NCI-H2196 (cell line): ENCODE measurements around the gene SMARCA2.

Experiments
- DNase-seq: peaks from one replicate; lab custom pipeline; 2025; ENCODE audit not compliant: unreplicated experiment; lab: John Stamatoyannopoulos, UW

Gene SMARCA2

GRCh38 chr9:2014696-2015580, at the start of gene SMARCA2:
TSS of gene SMARCA2 (plus strand) at chr9:2015347. CDS start at chr9:2029023, 13,676 bp downstream.
- DNase-seq: peak; percentile 99

DNA sequence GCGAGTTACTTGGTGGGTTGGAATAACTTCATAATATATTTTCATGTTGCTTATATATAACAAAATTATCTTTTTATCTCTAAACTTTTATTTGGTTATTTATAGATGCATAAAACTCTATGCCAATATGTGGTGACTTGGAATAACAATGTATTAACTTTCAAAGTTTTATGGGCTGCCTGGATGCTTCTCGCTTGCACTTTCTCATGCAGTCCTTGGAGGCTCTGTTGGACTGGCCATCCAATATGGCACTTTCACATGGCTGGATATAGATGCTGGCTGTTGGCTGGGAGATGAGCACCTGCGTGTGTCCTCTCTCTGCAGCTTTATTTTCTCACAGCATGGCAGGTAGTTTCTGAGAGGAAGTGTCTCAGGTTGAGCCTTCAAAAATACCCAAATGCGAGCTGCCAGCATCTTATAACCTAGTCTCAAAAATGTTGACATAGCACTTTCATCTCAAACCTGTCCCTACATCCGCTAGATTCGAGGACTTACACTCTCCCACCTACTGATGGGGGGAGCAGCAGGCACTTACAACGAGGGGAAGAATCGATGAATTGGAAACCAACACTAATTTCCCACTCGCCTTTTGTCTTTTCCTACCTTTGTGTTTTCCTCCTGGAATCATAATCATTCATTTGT, 48.3 kb upstream of the SMARCA2 start:
- no peak for DNase-seq

- no peak for DNase-seq
These were observed 46.0 kb upstream of the SMARCA2 start for GRCh38 chr9:1969160-1969559.

DNA sequence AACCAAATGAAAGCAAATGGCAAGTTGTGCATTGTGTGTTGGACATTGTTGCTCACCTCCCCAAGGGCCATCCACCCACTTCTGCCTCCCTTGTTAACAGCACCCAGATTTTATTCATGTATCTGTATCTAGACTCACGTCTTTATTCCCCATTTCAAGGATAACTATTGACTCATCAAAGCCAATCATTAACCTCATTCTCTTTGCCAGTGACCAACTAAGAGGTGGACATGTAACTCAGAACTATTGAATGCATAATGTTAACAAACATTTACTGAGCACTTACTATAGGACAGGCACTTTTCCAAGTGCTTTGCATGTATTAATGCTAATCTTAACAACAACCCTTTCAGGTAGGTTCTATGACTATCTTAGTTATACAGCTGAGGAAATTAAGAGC, 45.2 kb upstream of the SMARCA2 start:
- DNase-seq: no peak

DNA sequence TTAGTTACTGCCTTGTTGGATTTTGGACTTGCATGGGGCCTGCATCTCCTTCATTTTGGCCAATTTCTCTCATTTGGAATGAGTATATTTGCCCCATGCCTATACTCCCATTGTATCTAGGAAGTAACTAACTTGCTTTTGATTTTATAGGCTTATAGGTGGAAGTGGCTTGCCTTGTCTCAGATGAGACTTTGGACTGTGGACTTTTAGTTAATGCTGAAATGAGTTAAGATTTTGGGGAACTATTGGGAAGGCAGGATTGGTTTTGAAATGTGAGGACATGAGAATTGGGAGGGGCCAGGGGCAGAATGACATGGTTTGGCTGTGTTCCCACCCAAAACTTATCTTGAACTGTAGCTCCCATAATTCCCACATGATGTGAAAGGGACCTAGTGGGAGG, 42.5 kb upstream of the SMARCA2 start:
- no peak for DNase-seq

DNA sequence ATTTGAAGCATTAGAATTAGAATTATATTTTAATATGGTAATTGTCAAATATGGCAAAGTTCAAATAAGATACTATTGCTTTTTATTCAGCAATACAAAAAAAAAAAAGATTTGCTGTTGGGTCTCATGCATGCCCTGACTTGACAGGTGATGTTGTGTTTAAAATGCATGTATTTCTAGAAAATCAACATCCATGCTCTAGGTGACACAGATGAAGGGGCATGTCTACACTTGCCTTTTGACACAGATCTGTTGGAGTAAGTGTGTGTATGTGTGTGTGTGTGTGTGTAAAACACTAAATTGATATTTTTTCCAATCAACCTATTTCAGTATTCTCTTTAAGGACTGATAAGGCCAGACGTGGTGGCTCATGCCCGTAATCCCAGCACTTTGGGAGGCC, 38.1 kb upstream of the SMARCA2 start:
- DNase-seq: no peak

DNA sequence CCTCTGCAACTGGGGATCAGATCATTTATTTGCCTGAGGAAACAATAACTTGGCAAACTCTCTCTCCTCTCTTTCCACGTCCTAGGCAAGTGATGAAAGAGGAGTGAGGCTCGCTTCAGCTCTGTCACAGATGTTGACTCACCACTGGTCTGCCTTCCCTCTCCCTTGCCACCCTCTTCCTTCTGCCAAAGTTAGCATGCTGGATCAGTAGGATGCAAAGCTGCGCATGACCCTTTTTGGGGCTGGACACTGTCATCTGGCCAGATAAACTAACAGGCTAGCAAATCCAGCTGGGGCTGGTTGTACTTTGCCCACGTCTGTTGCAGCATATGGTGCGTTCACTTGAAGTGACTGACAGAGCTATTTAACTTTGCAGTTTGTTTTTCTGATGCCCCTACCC, 36.2 kb upstream of the SMARCA2 start:
- no peak for DNase-seq

DNA sequence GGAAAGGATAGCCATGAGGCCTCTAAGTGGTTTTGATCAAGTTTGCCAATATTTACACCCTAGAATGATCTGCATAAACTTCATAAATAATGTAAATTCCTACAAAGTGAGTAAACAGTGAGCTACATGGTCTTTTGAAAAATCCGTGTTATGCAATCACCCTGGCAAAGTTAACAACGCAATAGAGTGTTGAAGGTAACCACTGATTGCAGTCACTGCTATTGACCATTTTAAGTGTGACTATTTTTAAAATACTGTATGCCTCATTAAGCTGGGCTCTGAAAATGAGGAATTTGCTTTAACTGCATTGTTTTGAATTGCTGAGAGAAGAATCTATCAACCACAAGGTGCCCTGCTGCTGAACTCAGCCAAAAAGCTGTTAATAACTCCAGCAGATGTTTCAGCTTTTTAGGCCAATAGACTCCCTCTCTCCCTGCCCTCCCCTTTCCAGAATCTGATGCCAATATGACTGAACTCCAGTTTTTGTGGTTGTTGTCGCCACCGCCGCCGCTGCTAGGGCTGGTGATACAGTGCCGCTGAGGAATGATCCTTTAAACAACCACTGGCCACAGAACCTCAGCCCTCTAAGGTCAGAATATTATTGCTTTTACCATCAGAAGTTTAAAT, 35.3 kb upstream of the SMARCA2 start:
- DNase-seq: no peak

- no peak for DNase-seq
These were observed 34.8 kb upstream of the SMARCA2 start for GRCh38 chr9:1980387-1980786.

DNA sequence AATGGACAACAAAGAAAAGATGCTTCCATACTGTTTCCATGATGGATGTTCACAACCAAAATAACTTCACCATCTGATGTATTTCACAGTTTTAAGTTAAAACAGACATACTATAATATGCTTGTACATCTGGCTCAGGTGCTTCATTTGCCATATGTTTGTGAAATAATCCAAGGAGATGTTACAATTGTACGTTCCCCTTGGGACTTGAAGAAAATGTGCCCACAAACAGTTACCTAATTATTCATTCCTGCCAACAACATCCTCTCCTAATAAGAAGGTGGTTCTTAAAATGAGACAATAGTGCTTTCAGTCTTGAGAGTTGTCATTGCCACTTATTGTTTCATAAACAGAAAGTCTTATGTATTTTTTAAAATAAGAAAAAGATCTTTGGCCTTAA, 33.1 kb upstream of the SMARCA2 start:
- no peak for DNase-seq

- DNase-seq: no peak
These were observed 28.8 kb upstream of the SMARCA2 start for GRCh38 chr9:1986341-1986740.

- no peak for DNase-seq
These were observed 25.6 kb upstream of the SMARCA2 start for GRCh38 chr9:1989500-1989899.

DNA sequence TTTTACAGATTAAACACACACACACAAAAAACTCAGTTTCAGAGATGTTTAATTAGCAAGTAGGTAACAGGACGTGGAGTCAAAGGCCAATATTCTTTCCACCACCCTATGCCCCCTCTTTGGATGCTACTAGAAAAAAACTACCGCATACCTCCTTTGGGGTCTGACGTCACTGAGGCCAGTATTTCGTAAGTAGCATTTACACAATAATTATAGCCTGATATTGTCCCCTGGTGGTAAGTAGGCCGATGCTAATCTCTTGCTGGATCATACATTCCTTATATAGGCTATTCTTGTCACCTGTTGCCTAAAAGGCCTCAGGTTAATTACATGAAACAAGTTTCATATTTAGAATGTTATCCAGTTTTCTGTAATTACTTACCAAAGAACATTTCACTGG, 21.0 kb upstream of the SMARCA2 start:
- no peak for DNase-seq

DNA sequence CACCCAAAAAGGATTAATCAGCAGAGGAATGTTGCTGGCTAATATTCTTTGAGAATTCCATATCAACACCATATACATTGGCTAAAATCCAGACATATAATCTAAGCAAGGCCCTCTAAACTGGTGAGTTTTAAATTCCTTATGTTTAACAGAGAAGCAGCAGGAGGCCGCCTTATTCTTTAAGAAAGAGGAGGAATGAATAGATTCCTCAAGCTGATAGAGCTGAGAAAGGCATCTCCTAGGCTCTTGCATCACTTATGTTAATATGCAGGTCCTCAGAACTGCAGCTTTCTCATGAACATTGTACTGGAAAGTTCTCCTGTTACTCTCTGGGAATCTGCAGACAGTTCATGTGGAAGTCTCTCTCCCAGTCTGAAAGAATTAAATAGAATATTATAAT, 20.1 kb upstream of the SMARCA2 start:
- no peak for DNase-seq

DNA sequence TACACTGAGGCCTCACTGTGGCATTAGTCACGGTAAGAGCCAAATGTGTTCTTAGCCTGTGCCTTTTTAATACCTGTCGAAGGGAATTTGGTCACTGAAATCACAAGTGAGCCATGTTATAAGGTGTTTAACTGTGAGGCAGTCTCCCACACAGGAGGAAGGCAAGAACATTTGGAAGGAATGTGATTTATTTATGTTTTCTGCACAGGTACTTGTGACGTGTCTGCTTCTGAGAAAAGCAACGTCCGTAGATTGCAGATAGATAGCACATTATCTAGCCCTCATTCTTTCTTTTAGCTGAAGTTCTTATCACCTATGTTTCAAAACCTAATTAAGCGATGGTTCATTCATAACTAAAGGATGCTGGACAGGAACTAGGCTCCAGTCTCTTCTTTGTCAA, 19.0 kb upstream of the SMARCA2 start:
- DNase-seq: no peak

GRCh38 chr9:1997646-1998045, 17.5 kb upstream of the SMARCA2 start:
- no peak for DNase-seq

DNA sequence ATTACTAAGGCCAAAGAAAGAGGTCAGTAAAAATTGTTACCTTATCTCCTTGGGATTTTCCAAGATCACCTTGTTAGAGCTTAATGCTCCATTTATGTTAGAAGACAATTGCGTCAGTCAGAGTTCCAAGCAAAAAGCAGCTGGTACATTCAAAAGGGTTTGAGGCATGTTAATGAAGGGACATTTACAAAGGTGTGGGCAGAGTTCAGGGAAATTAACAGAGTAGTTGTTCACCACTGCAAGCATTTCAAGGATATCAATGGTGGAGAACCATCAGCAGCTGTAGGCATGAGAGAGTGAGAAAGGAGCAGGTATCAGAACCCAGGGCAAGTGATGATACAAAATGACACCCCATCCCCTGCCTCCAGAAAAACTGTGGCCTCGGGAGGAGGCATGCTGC, 17.0 kb upstream of the SMARCA2 start:
- DNase-seq: no peak

GRCh38 chr9:2000314-2000713, 14.8 kb upstream of the SMARCA2 start:
- no peak for DNase-seq

DNA sequence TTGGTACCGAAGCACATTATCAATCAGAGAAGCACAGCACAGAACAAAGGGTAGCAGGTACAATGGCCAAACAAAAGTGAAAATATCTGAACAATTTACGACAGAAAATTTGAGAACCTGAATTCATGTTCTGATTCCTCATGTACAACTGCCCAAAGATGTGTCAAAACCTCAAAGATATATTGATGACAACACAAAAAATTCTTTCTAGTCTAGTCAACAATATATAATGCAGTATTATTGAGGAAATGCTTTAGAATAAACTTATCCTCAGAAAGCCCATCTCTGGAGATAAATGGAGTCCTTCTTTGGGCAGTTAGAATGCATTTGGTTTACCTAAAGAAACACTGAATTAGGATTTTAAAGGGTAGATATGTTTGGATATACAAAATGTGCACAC, 6.8 kb upstream of the SMARCA2 start:
- no peak for DNase-seq

GRCh38 chr9:2012347-2012746, 2.8 kb upstream of the SMARCA2 start:
- no peak for DNase-seq

- DNase-seq: no peak
These were observed 1.2 kb upstream of the SMARCA2 start for GRCh38 chr9:2013743-2014475.
